HPDE6-E6E7 (cell line): ENCODE results near the gene TLE5.
"Not testable (repeated sequence)": the region's sequence is repeated elsewhere in the genome, so short reads cannot be mapped to it uniquely, and the experiment has no call there.

Experiments used
- DNase-seq: peaks from one replicate; pipeline ENCODE4 v3.0.0; 2011; ENCODE audit warnings: missing footprints; ENCODE audit errors: extremely low spot score

Gene TLE5

DNA sequence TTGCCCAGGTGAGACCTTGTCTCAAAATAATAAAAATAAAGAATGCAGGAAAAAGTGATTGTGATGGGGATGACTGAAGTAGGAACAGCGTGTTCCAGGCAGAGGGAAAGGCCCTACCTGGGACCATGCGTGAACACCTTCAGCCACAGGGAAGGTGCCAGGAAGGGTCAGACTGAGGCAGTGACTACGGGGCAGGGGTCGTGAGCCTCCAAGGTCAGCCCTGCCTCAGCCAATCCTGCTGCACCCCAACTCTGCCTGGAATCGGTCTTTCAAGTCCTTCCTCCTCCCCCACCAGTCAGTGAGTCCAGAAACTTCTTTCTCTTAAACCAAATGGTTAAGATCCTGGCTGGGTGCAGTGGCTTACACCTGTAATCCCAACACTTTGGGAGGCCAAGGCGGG, 17.1 kb downstream of the TLE5 start:
- DNase-seq, result no peak

DNA sequence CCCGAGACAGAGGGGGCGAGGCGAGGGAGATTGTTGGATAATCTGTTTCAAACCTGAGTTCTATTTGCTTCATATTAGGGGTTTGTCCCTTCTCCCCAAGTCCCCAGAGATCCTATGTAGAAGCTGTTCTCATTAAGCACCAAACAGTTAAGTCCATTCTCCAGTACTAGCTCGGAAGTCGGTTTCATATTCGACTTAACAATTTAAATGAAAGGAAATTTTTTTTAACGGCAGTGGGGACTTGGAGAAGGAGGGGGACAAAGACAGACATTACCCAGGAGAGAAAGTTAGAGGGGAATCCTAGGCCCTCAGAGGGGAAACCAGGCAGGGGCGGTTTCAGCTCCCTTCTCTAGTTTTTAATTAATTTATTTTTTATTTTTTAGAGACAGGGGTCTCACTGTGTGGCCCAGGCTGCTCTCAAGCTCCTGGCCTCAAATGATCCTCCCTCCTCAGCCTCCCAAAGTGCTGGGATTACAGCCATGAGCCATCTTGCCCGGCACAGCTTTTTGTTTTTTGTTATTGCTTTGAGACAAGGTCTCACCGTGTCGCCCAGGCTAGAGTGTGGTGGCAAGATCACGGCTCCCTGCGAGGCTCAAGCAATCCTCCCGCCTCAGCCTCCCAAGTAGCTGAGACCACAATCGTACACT, 19.6 kb downstream of the TLE5 start:
- no peak for DNase-seq

DNA sequence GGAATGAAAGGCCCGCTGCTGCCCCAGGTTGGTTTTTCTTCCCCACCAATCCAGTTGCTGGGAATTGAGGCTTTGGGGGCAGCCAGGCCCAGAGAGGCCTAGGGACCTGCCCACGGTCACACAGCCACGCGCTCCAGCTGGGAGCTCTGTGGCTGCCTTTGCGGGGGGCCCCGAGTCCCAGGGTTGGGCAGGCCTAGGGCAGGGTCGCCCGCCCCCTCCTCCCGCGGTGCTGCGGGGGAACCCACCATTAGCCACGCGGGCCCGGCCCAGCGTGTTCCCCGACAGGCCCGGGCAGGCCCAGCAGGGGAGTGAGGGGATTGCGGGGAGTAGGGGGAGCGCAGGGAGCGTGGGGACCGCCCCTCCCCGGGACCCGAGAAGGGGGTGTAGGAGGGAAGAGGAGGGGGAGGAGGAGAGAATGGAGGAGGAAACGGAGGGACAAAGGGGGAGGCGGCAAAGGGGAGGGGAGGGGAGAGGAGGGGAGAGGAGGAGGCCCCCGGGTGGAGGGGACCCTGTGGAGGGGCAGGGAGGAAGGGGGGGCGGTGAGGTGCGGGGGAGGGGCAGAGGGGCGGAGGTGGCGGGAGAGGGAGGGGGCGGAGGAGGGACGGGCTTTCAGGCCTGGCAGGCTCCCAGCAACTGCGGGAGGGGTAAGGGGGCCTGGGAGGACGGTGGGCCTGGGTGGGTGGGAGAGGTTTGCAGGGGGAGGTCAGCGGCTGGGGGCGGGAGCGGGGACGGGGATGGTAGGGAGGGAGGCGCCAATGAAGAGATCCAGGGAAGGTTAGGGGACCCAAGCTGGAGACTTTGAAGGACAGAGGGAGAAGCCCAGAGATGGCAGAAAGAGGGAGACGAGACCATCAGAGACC, 20.3 kb downstream of the TLE5 start:
- no peak for DNase-seq

DNA sequence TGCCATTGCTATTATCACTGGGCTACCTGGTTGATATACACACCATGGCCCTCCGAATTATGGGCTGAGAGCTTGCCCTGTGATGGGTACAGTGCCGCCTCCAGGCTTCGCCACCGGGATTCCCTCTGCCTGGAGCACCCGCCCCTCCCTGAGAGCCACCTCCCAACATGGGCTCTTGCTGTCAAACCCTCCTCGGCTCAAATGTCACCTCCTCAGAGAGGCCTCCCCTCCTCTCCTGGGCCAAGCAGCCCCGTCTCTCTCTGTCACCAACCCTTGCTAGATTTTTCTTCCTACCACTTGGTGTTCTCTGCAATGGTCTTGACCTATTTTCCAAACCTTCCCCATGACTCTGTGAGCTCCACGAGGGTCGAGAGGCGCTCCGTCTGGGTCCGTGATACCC, 21.0 kb downstream of the TLE5 start:
- no peak for DNase-seq

DNA sequence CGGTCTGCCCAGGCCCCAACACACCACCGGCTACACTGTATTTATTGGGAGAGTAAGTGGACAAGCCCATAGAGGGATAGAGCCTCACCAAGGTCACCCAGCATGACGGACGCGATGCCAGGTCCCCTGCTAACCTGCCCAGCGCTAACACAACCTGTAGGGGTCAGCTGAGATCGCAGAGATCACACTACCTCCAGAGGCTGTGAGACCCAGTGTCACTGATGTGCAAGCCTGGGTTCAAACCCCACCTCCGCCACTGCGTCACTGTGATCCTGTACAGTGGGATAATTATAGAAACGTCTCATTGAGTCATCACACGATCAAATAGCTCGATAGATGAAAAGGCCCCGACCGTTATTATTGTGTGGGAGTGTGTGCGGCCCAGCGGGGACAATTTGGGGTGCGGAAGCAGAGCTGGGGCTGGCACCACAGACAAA, 22.6 kb downstream of the TLE5 start:
- DNase-seq, result no peak

DNA sequence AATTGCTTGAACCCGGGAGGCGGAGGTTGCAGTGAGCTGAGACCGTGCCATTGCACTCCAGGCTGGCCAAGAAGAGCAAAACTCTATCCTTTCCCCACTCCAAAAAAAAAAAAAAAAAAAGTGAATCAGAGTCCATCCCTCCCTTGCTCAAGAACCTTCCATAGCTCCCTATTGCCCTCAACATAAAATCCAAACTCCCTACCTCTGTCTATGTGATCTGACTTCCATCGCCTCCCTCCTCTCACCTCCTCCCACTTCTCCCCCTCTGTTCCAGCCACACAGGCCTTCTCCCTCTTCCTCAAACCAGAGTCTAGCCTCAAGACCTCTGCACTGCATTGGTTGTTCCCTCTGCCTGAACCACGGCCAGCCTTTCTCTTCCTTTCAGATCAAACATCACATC, 23.2 kb downstream of the TLE5 start:
- DNase-seq, result no peak

DNA sequence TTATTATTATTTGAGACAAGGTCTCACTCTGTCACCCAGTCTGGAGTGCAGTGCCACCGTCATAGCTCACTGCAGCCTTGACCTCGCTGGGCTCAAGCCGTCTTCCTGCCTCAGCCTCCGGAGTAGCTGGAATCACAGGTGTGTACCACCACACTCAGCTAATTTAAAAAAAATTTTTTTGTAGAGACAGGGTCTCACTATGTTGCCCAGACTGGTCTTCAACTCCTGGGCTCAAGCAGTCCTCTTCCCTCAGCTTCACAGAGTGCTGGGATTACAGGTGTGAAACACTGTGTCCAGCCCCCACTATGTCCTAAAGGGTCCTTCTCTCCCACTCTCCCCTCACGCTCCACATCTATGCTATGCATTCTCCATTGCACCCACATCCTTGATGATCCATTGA, 24.1 kb downstream of the TLE5 start:
- DNase-seq, result no peak

DNA sequence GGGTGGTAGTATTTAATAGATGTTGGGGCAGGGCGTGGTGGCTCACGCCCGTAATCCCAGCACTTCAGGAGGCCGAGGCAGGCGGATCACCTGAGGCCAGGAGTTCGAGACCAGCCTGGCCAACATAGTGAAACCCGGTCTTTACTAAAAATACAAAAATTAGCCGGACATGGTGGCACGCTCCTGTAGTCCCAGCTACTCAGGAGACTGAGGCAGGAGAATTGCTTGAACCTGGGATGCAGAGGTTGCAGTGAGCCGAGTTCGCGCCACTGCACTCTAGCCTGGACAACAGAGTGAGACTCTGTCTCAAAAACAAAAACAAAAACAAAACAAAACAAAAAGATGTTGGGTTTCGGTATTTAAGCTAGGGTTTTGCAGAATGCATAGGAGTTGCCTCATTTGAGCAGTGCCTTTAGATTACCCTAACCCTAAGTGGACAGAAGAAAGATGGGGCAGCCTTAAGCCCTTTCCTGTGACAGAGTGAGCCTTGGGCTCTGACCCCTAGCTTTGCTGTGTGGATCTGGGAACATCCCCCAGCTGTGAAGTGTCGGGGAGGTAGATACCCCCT, 25.2 kb downstream of the TLE5 start:
- DNase-seq, result not testable (repeated sequence)

DNA sequence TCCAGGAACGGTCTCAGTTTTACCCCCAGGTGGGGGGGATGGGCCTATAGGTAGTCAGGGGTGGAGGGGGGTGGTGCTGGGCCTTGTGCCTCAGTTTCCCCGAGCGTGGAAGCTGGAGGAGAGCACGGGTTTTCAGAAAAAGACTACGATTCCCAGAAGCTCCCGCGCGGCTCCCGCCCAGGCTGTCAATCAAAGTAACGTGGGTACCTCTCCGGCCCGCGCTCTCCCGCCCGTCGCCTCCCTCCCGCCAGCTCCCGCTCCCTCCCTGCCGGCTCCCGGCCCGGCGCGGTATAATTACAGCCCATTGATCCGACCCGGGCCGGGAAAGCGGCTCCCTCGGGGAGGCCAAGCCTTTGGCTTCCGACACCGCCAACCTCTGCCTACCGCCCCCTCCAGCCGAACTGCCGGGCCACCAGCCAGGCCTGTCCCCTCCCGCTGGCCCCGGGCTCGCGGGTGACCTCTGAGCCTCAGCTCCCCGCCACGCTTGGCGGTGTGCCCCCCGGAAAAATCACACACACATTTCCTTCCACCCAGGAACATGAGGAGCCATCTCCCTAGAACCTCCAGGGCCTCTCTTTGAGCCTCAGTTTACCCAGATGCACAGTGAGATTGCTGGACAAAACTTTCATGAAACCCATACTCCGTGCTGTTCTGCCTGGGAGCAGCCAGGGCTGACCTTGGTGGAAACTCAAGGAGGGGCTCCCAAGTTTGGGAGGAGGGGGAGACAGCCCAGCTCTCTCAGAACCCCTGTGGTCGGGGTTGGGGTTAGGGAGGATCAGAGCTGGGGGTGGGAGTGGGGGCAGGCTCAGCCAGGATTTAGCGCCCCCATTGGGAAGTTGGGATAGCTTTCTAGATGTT, 25.9 kb downstream of the TLE5 start:
- DNase-seq, result peak; percentile 86

DNA sequence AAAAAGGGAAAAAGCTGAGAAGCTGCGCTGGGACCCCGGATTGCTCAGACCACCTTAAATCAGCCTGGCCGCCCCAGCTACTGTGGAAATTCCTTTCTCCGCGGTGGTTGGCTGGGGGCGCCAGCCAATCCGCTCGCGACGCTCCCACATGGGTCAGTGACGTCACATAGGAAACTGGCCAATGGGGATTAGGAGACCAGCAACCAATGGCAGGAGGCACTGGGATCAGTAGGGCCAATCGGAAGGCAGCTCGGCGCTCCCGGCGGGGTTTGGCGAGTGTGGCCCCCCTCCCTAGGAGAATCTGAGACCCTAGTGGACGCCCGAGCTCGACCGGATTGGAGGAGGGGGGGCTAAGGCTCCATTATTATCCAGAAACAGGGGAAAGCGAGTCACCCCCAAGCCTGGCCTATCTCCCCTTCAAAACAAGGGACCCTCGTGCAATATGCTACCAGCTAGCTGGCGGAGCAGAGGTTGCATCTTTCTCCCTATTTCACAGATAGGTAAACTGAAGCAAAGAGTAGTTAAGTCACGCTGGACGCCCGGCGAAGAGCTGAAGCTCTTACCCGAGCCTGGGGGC, 26.7 kb downstream of the TLE5 start:
- DNase-seq, result peak; percentile 100

DNA sequence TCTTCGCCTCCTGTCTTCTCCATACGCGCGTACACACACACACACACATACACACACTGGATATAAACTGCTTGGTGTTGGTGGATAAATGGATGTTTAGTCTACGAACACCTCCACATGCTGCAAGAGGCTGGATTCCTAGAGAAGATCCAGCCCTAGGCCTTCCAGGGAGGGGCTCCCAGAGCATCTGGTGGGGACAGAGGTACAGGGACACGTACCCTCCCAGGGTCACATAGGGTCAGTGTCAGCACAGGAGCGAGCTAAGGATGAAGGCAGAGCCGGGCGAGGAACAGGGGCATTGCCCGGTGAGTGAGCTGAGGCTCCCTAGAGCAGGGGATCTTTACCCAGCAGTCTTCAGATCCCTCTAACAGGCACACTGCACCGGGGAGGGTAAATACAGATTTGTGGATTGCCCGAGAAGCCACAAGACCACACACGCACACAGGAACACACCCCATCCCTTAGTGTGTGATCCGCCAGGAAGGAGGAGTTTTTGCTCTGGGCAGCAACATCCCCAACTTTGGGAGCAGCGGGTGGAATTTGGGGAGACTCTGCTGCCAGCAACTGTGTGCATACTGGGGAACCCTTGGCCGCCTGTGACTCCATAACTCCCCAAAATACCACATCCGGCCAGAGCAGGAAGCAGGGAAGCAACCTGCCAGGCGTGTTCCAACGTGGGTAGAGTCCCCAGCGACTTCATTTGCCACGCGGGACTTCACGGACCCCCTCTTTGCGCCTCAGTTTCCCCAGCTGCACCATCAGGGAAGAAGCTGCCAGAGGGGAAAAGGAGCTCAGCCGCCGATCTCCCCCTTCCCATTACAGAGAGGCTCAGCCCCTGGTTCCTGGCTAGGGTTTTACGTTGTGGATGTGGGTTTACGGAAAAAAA, 27.4 kb downstream of the TLE5 start:
- DNase-seq, result no peak

DNA sequence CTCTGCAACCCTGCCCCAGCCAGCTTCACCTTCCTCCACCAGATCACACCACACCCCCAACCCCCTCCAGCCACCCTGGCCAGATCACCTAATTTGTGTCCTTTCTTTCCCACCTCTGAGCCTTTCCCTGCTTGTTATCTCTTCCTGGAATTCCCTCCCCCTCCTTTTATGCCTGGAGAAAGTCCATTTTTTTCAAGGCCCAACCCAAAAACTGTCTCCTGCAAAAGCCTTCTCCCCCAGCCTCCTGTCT, 28.0 kb downstream of the TLE5 start:
- DNase-seq, result no peak

DNA sequence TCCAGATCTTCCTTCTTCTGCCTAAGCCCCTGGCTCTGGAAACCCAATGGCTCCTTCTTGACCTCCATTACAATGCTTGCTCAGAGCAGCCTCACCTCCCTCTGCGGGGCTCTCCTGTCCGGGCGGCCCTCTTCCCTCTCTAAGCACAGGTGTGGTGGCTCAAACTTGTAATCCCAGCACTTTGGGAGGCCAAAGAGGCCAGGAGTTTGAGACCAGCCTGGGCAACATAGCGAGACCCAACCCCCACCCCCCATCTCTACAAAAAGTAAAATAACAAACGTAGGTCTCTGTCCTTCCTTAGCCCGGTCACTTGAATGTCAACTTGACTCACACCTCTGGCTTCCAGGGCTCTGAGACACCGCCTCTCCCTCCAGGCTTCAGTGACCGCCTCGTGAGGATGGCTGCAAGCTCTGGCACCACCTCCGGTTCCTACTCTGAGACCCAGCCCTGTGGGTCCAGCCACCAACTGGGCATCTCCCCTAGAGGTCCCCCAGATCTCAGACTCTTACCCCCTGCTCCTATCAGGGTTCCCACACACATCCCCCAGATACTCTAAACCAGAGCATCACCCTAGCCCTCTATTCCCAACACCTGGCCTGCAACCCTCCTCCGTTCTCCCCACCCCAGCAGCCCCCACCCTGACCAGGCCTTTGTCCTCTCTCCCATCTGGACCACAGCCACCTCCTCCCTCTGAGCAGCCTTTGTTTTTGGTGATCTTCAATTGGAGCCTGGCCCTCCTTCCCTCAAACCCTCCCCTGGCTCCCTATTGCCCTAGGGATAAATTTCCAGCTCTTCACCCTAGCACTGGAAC, 28.5 kb downstream of the TLE5 start:
- no peak for DNase-seq

DNA sequence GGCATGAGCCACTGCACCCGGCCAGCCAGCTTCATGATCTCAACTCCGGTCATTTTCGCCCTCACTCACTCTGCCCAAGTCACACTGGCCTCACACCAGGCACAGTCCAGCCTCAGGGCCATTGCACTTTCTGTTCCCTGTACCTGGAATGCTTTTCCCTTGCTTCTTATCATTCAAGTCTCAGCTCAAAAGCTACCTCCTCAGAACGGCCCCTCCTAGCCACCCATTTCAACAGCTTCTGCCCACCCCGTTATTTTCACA, 30.8 kb downstream of the TLE5 start:
- DNase-seq, result no peak

DNA sequence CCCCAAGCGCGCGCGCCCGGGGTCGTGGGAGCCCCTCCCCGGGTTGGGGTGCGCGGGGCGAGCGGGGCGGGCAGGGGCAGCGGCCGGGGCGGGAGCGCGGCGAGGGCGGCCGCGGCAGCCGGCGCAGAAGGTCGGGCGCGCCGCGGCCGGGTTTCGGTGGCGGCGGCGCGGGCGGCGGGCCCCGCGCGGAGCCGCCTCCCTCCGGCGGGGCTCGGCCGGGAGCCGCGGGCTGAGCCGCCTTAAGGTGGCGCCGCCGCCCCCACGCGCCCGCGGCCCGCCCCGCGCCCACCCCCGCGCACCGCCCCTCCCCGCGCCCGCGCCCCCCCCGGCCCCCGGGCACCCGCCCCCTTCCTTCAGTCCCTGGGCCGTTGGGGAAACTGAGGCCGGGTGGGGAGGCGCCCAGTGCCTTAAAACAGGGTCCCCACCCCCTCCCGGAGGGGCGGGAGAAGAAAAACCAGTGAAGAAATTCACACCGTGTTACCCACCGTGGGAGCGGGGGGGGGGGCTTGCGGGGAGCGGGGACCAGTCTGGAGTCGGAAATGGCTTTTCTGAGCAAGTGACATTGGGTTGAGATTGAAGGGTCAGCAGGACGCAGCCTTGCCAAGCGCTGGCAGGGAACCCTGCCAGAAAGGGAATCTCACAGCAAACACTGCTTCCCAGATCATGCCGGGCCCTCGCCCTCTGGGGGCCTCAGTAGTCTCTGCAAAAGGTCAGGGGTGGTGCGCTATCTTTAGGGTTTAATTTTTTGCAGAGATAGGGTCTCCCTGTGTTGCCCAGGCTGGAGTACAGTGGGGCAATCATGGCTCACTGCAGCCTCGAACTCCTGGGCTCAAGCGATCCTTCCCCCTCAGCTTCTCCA, 33.0 kb downstream of the TLE5 start, which contains the start of gene TLE2:
Gene TLE2, minus strand, starts transcription at position 216 of the 859 bp plus-strand sequence. CDS start 376 bp downstream, outside the sequence.
- DNase-seq, result no peak

DNA sequence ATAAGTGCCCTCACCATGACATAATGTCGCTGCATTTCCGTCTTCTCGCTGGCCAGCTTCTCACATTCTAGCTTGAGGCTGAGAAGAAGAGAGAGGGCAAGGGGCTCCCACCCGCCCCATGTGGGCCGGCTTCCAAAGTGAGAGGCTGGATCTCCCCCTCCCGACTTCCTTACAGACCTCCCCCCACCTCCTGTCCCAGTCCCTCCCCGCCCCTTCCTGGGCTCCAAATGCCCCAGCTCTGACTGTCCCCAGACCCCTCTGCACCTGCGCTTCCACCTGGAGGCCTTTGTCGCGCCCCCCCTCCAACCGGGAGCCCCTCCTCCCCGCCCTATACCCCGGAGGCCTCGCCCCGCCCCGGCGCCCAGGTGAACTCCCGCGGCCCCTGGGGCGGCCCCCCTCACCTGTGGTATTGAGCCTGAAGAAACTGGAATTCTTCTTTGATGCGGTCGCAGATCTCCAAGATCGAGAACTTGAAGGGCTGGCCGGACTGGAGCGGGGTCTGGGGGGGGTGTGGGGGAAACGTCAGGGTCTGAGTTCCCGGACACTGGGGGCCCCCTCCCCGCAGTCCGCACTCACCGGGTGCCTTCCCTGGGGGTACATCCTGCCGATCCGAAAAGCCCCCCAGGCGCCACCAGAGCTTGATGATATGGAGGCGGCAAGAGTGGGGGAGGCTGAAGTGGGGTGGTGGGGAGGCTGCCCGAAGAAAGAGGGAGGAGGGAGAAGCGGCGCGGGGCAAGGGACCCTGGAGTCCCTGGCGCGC, 33.8 kb downstream of the TLE5 start:
- DNase-seq, result no peak

DNA sequence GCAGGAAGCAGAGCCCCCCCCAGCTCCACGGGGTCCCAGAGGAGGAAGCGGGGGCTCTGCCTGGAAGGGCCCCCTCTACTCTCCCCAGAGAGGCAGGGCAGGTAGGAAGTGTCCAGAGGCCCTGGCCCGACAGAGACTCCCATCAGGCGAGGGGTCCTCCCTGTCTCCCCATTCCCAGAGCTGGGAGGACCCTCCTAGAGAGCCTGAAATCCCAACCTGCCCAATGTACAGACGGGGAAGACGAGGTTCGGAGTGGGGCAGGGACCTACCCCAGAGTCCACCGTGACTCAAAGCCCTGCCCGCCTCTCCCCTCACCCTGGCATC, 34.4 kb downstream of the TLE5 start:
- no peak for DNase-seq

DNA sequence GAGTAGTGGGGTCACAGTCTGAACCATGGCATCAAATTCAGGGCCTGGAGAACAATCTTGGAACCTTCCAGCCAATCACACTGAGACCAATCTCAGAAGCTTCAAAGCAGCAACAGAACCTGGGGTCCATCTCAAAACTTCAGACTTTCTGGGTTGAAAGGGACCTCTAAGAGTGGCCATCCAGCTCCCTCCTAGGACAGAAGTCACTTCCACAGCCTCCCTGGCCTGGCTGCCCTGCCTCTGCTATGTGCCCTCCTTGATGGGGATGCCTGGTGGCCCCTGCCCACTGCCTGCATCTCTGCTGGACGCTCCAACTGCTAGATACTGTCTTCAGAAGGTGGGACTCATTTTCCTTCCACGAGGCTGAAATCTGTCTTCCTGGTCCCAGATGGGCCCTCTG, 35.0 kb downstream of the TLE5 start:
- no peak for DNase-seq

DNA sequence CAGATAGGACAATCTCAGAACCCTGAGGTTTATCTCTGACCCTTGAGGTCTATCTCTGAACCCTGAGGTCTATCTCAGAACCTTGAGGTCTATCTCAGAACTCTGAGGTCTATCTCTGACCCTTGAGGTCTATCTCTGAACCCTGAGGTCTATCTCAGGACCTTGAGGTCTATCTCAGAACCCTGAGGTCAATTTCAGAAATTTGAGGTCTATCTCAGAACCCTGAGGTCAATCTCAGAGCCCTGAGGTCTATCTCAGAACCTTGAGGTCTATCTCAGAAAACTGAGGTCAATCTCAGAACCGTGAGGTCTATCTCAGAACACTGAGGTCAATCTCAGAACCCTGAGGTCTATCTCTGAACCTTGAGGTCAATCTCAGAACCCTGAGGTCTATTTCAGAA, 35.5 kb downstream of the TLE5 start:
- DNase-seq, result no peak
